OCI-LY1 (cell line): Measurements from ENCODE around the gene NT5C2.

Source experiments
- H2AFZ ChIP-seq: fragments of 200-600 bp; sonication (generic), shearing (Covaris generic); 2 replicates; pipeline ENCODE4 v1.6.0; 2014; ENCODE audit warnings: antibody characterized with exemption, mild to moderate bottlenecking, low read length
- H3F3A ChIP-seq: fragments of 200-600 bp; sonication (generic), shearing (Covaris generic); 2 replicates; pipeline ENCODE4 v1.6.0; 2014; ENCODE audit warnings: mild to moderate bottlenecking, antibody characterized with exemption, low read length, moderate library complexity; ENCODE audit not compliant: insufficient read depth
- H3K27ac ChIP-seq: fragments of 200-600 bp; sonication (generic); 2 replicates; pipeline ENCODE4 v1.5.1; 2014; ENCODE audit warnings: low read length, mixed run types, mild to moderate bottlenecking, low read depth; ENCODE audit not compliant: poor library complexity, severe bottlenecking
- H3K27me3 ChIP-seq: fragments of 200-600 bp; sonication (generic); 2 replicates; pipeline ENCODE4 v1.6.0; 2014; ENCODE audit warnings: antibody characterized with exemption, mild to moderate bottlenecking, low read length, moderate library complexity; ENCODE audit not compliant: insufficient read depth
- H3K36me3 ChIP-seq: fragments of 200-600 bp; sonication (generic); 2 replicates; pipeline ENCODE4 v1.6.1; 2014; ENCODE audit warnings: mild to moderate bottlenecking, antibody characterized with exemption, low read length, moderate library complexity, mixed read lengths; ENCODE audit not compliant: insufficient read depth
- H3K4me1 ChIP-seq: fragments of 200-600 bp; sonication (generic); 2 replicates; pipeline ENCODE4 v1.5.1; 2014; ENCODE audit warnings: mild to moderate bottlenecking, low read length, moderate library complexity; ENCODE audit not compliant: insufficient read depth, severe bottlenecking
- H3K4me2 ChIP-seq: fragments of 200-600 bp; sonication (generic), shearing (Covaris generic); 2 replicates; pipeline ENCODE4 v1.6.1; 2014; ENCODE audit warnings: low read length
- H3K4me3 ChIP-seq: fragments of 200-600 bp; sonication (generic); 2 replicates; pipeline ENCODE4 v1.5.1; 2014; ENCODE audit warnings: low read length, low read depth, mild to moderate bottlenecking, mixed read lengths; ENCODE audit not compliant: poor library complexity, severe bottlenecking
- H3K79me2 ChIP-seq: fragments of 200-600 bp; shearing (Covaris generic); 2 replicates; pipeline ENCODE4 v1.6.1; 2016; ENCODE audit warnings: mixed run types, low read length, mixed read lengths; ENCODE audit not compliant: insufficient read depth
- H3K9ac ChIP-seq: fragments of 200-600 bp; sonication (generic), shearing (Covaris generic); 2 replicates; pipeline ENCODE4 v1.6.1; 2014; ENCODE audit warnings: mild to moderate bottlenecking, low read length, mixed read lengths
- H3K9me2 ChIP-seq: fragments of 200-600 bp; sonication (generic), shearing (Covaris generic); 2 replicates; pipeline ENCODE4 v1.6.1; 2014; ENCODE audit warnings: low read depth, mild to moderate bottlenecking, low read length, mixed read lengths
- H3K9me3 ChIP-seq: fragments of 200-600 bp; shearing (Covaris generic); 2 replicates; pipeline ENCODE4 v1.6.1; 2014; ENCODE audit warnings: low read length, mixed read lengths
- H4K20me1 ChIP-seq: fragments of 200-600 bp; sonication (generic), shearing (Covaris generic); 2 replicates; pipeline ENCODE4 v1.6.0; 2016; ENCODE audit warnings: mild to moderate bottlenecking, low read length; ENCODE audit not compliant: insufficient read depth
- EZH2 ChIP-seq: fragments of 200-600 bp; sonication (generic), shearing (Covaris generic); IDR thresholded peaks from 2 replicates; pipeline ENCODE4 v1.8.0; 2017; ENCODE audit warnings: borderline replicate concordance, mixed run types, mild to moderate bottlenecking, antibody characterized with exemption, low read length, moderate library complexity, mixed read lengths
- TF ChIP-seq, protein P1 (sequence below): fragments of 200-600 bp; sonication (generic), shearing (Covaris generic); IDR thresholded peaks from 2 replicates; pipeline ENCODE4 v1.5.1; 2017; ENCODE audit warnings: mild to moderate bottlenecking, antibody characterized with exemption, low read length, moderate library complexity, mixed read lengths

Gene NT5C2

DNA sequence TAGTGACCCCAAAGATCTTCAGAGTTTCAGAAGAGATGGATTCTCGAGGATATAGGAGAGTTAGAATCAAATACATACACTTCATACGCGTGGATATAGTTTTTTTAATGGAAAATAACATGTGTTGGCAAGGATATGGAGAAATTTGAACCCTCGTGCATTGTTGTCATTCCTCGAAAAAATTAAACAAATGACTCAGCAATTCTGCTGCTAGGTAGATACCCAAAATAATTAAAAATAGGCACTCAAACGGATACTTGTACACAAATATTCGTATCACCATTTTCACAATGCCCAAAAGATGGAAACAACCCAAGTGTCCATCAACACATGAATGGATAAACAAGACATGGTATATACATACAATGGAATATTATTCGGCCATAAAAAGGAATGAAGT is 5.6 kb upstream of the NT5C2 start:
- Histone ChIP-seq H3F3A (no peaks in the 10 kb centered on the region), H3K9ac (no peak overlapping the region), H3K9me2 (no peaks in the 10 kb centered on the region), H3K4me3 (no peak overlapping the region), H3K9me3 (no peaks in the 10 kb centered on the region), H3K4me1 (peaks cover 8% of the 10 kb centered on the region), H3K4me2 (no peak overlapping the region), H3K27ac (no peak overlapping the region), H4K20me1 (no peaks in the 10 kb centered on the region), H3K36me3 (no peaks in the 10 kb centered on the region), H3K79me2 (no peaks in the 10 kb centered on the region), H3K27me3 (no peaks in the 10 kb centered on the region), H2AFZ (no peak overlapping the region)
- no peak for TF ChIP-seq EZH2

DNA sequence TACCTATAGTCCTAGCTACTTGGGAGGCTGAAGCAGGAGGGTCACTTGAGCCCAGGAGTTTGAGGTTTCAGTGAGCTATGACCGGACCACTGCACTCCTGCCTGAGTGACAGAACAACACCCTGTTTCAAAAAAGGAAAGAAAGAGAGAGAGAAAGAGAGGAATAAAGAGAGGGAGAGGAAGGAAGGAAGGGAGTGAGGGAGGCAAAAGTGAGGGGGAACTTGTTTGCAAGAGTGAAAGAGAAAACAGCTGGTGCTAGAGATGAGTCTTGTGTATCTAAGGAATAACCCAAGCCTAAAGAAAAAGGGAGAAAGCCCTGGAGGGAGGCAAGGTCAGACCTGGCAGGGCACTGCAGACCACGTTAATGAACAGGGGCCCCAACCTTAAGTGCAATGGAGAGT is 4.8 kb upstream of the NT5C2 start:
- Histone ChIP-seq H4K20me1 (no peaks in the 10 kb centered on the region), H3K9me3 (no peaks in the 10 kb centered on the region), H3K79me2 (no peaks in the 10 kb centered on the region), H3F3A (no peaks in the 10 kb centered on the region), H3K36me3 (no peaks in the 10 kb centered on the region), H3K4me3 (no peak overlapping the region), H3K9me2 (no peaks in the 10 kb centered on the region), H2AFZ (no peak overlapping the region), H3K27me3 (no peaks in the 10 kb centered on the region), H3K4me1 (peaks cover 12% of the 10 kb centered on the region), H3K4me2 (no peak overlapping the region), H3K27ac (no peak overlapping the region), H3K9ac (no peak overlapping the region)
- TF ChIP-seq, protein P1, sequence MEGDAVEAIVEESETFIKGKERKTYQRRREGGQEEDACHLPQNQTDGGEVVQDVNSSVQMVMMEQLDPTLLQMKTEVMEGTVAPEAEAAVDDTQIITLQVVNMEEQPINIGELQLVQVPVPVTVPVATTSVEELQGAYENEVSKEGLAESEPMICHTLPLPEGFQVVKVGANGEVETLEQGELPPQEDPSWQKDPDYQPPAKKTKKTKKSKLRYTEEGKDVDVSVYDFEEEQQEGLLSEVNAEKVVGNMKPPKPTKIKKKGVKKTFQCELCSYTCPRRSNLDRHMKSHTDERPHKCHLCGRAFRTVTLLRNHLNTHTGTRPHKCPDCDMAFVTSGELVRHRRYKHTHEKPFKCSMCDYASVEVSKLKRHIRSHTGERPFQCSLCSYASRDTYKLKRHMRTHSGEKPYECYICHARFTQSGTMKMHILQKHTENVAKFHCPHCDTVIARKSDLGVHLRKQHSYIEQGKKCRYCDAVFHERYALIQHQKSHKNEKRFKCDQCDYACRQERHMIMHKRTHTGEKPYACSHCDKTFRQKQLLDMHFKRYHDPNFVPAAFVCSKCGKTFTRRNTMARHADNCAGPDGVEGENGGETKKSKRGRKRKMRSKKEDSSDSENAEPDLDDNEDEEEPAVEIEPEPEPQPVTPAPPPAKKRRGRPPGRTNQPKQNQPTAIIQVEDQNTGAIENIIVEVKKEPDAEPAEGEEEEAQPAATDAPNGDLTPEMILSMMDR, result no peak
- no peak for TF ChIP-seq EZH2

DNA sequence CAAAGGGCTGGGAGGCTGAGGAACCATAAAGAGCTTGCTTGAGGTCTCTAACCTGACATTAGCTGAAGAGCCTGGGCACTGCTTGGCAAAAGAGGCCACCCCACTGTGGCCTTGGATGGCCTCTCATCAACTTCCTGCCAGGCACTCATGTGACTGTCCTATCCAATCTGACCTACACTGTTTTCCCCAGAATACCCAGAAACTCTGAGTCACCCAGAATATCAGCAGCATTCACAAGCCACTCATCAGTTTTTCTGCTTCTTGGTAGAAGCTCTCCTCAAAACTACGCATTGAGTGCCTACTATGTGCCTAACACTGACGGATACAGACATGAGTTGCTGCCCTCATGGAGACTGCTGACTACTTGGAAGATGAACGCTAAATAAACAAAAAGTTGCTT is 4.1 kb upstream of the NT5C2 start:
- Histone ChIP-seq H3K9ac (no peak overlapping the region), H3K79me2 (peaks cover 4% of the 10 kb centered on the region), H3K27ac (no peak overlapping the region), H3F3A (no peaks in the 10 kb centered on the region), H4K20me1 (no peaks in the 10 kb centered on the region), H3K4me2 (no peak overlapping the region), H3K9me2 (no peaks in the 10 kb centered on the region), H2AFZ (no peak overlapping the region), H3K27me3 (no peaks in the 10 kb centered on the region), H3K4me3 (no peak overlapping the region), H3K9me3 (no peaks in the 10 kb centered on the region), H3K4me1 (peaks cover 12% of the 10 kb centered on the region), H3K36me3 (no peaks in the 10 kb centered on the region)
- TF ChIP-seq, protein P1, result no peak
- no peak for TF ChIP-seq EZH2

DNA sequence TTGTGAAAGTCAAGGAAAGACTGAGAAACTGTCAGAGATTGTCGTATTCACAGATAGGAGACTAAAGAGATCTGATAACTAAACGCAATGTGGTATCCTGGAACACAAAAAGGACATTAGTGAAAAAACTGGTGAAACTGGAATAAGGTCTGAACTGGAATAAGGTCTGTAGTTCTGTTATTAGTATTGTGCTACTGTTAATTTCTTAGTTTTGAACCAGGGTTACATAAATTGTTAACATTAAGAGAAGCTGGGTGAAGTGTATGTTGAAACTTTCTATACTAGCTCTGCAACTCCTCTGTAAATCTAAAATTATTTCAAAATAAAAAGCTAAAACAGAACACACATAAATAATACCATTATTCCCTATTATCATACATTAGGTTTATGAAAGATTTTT is 3.4 kb upstream of the NT5C2 start:
- Histone ChIP-seq H3K79me2 (peaks cover 10% of the 10 kb centered on the region), H3K4me2 (no peak overlapping the region), H3K27me3 (no peaks in the 10 kb centered on the region), H3F3A (no peaks in the 10 kb centered on the region), H3K9me3 (no peaks in the 10 kb centered on the region), H3K36me3 (no peaks in the 10 kb centered on the region), H3K4me3 (no peak overlapping the region), H3K9me2 (no peaks in the 10 kb centered on the region), H3K9ac (no peak overlapping the region), H4K20me1 (no peaks in the 10 kb centered on the region), H2AFZ (no peak overlapping the region), H3K27ac (no peak overlapping the region), H3K4me1 (peaks cover 16% of the 10 kb centered on the region)
- TF ChIP-seq EZH2, result no peak
- TF ChIP-seq, protein P1, result no peak
